NCI-H2196 treated with DMSO at 0.1 percent for 48 hours (cell line): ENCODE data around the gene CUL1.
A peak's percentile ranks its signal among the peaks of the same experiment; 100 is the strongest.

Experiments
- DNase-seq: peaks from one replicate; lab custom pipeline; 2025; ENCODE audit not compliant: unreplicated experiment; lab: John Stamatoyannopoulos, UW

The CUL1 gene

DNA sequence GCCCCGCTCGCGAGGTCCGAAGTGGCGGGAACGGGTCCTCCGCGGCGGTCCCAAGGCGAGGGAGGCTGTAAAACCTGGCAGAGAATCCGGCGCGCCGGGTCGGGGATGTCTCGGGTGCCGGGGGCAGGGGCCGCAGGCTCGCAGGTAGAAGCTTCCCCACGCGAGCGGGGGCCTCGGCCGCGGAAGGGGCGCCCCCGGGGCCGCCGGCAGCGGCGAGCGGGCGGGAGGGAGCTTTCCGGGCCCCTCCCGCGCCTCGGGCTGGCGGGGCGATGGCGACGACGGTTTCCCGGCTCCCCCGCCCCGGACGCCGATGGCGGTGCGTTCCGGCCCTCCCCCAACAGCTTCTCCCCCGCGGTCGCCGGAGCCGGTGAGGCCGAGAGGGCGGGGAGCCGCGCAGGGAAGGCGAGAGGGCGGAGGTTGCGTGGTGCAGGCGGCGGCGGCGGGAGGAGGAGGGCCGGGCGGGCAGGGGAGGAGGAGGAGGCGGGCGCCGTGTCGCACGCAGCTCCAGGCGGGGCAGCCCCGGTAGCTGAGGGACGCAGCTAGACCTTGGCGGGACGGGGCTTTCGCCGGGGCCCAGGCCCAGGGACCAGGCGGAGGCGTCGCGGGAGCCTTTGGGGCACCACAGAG is at the start of gene CUL1:
Gene CUL1, plus strand, starts transcription at position 507 of the 627 bp plus-strand sequence. CDS start 31,220 bp downstream, outside the sequence.
- peak; percentile 46 for DNase-seq

DNA sequence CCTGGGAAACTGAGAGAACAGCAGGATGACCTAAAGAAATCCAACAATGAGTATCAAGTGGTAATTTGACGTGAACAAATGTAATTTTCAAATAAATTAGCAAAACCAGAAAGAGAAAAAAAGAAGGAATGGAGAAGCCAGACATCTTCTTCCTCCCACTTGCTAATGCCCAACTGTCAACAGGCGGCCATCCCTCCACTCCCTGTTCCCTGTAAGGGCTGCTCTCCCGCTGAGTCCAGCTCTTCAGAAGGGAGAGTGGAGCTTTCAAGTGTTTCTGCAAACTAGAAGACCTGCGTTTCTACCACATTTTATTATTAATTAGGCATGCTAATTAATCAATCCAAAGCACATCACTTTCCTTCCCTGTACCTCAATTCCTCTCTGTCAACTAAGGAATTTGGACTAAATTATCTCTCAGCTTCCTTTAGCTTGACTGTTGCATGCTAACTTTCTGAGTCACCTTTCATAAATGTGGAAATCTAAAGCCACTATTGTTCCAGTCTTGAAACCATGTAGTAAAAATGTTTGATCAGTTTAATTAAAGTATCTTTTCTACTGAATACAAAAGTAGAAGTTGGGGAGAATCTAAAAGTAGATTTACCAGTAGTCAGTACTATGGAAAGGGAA is 48.4 kb upstream of the CUL1 start:
- no peak for DNase-seq

GRCh38 chr7:148652773-148653172 is 45.9 kb upstream of the CUL1 start:
- DNase-seq: no peak

DNA sequence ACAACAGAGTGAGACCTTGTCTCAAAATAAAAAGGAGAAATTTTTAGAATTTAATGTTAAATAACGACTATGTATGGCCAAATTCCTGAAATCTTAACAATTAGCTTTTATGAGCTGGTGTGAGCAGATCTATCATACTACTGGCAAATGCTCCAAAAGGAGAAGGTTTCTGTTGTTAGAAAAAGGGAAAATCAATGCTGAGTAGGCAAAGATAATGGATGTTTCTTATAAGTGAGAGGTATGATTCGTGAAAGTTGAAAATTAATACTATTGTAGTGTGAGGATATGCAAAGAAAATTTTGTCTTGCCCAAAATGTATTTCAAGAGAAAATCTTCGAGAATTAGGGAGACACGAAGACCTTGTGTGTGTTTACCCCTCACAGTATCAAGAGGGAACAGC is 40.8 kb upstream of the CUL1 start:
- no peak for DNase-seq

- no peak for DNase-seq
These were observed 37.2 kb upstream of the CUL1 start for GRCh38 chr7:148661471-148661870.

DNA sequence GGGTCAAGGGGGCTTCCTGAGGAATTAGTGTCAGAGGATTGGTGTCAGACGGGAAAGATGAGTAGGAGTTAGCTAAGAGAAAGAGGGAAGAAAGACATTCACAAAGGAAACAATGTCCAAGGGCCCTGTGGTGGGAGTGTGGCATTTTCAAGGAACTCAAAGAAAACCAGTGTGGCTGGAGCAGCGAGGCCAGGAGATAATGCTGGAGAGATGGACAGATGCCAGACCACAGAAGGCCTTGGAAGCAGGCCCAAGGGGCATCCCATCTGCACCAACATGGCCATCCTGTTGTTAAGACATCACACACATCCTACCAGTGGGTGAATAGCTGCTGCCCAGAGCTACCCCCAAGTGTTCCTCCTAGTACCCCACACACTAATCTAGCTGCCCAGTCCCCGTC is 36.1 kb upstream of the CUL1 start:
- no peak for DNase-seq

- no peak for DNase-seq
These were observed 34.4 kb upstream of the CUL1 start for GRCh38 chr7:148664324-148664723.

DNA sequence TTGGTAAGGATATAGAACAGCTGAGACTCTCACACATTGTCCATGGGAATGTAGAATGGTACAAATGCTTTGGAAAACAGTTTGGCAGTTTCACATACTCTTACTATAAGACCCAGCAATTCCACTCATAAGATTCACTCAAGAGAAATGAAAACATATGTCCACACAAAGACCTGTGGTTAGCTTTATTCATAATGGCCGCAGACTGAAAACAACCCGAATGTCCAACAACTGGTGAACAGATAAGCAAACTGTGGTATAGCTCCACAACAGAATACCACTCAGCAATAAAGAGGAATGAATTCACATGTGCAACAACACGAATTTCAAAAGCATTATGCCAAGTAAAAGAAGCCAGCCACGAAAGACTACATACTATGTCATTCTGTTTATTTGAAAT is 33.5 kb upstream of the CUL1 start:
- DNase-seq: no peak

DNA sequence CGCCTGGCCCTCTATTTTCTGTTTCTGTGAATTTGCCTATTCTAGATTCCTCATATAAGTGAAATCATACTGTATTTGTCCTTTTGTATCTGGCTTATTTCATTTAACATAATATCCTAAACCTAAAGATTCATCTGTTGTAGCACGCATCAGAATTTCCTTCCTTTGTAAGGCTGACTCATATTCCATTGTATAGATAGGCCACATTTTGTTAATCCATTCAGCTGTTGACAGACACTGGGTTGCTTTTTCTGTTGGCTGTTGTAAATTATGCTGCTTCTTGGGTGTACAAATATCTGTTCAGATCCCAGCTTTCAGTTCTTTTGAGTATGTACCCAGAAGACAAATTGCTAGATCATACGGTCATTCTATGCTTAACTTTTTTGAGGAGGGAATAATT is 28.8 kb upstream of the CUL1 start:
- no peak for DNase-seq

GRCh38 chr7:148670374-148670773 is 28.3 kb upstream of the CUL1 start:
- no peak for DNase-seq

- no peak for DNase-seq
These were observed 27.9 kb upstream of the CUL1 start for GRCh38 chr7:148670807-148671206.

- DNase-seq: no peak
These were observed 26.7 kb upstream of the CUL1 start for GRCh38 chr7:148672041-148672440.

- no peak for DNase-seq
These were observed 24.0 kb upstream of the CUL1 start for GRCh38 chr7:148674689-148675088.

- no peak for DNase-seq
These were observed 22.4 kb upstream of the CUL1 start for GRCh38 chr7:148676291-148676690.

DNA sequence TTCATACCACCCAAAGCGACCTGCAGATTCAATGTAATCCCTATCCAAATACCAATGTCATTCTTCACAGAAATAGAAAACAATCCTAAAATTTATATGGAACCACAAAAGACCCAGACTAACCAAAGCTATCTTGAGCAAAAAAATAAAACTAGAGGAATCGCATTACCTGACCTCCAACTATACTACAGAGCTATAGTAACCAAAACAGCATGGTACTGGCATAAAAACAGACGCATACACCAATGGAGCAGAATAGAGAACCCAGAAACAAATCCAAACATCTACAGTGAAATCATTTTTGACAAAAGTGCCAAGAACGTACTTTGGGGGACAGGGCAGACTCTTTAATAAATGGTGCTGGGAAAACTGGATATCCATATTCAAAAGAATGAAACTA is 16.9 kb upstream of the CUL1 start:
- DNase-seq: no peak

DNA sequence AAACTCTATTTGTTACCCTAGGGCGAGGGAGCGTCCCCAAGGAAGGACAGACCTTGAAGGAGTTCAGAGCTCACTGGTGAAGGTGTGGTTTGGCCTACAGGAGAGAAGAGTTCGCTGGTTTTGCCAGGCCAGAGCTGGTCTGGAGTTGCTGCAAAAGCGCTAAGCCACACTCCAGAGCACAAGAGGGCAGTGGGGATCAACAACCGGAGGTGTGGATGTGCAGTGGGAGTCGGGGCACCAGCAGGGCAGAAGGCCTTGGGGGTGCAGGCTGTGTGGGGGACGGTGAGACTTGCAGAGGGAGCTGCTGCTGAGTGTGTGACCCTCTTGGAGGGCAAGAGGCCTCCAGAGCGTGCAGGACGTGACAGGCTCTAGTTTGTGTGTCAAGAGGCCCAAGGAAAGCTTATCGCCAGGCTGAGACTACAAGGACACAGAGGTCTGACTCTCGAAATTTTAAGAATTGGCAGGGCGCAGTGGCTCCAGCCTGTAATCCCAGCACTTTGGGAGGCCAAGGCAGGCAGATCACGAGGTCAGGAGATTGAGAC is 14.3 kb upstream of the CUL1 start:
- no peak for DNase-seq

GRCh38 chr7:148686312-148686937 is 12.3 kb upstream of the CUL1 start:
- DNase-seq: no peak

- no peak for DNase-seq
These were observed 11.1 kb upstream of the CUL1 start for GRCh38 chr7:148687555-148687954.

DNA sequence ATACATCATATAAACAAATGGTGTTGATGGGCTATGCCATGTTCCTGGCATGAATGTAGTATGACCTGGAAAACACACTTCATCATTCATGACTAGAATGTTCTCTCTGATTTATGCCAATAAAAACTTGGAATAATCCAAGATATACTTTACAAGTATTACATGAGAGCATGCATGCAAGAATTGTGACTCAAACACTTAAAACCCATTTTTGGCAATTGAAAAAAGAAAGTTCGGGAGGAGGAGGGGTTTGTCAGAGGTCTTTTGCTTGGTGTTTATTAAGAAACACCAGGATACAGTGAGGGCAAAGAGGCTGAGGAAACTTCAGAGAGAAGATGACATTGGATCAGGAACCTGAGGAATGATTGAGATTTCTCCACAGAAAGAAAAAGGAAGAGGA is 10.2 kb upstream of the CUL1 start:
- DNase-seq: no peak

GRCh38 chr7:148693651-148694050 is 5.1 kb upstream of the CUL1 start:
- DNase-seq: no peak

GRCh38 chr7:148694631-148695030 is 4.1 kb upstream of the CUL1 start:
- DNase-seq: no peak

GRCh38 chr7:148695953-148696352 is 2.8 kb upstream of the CUL1 start:
- DNase-seq: no peak
